Uterus (tissue), 2 donors: ENCODE results near the gene C13orf46.

Experiments
- CTCF ChIP-seq, 4 experiments: fragments of 200-600 bp in 2 of 4; fragments of 450-650 bp in 2 of 4; sonication (generic) in 2 of 4; IDR thresholded peaks; one replicate each; pipeline ENCODE4 v1.5.1; 2016 to 2019; ENCODE audit warnings: antibody characterized with exemption in 4 of 4, mild to moderate bottlenecking in 2 of 4, moderate library complexity in 1 of 4
- POLR2A ChIP-seq, 2 donors: fragments of 450-650 bp; IDR thresholded peaks; one replicate each; pipeline ENCODE4 v1.6.1; 2016; ENCODE audit warnings: antibody characterized with exemption in 2 of 2, mild to moderate bottlenecking in 1 of 2, moderate library complexity in 1 of 2

- no peak for TF ChIP-seq CTCF (IDR thresholded peaks at IDR 0.05)
- no peak for TF ChIP-seq POLR2A (IDR thresholded peaks at IDR 0.05)
These were observed 35.2 kb upstream of the C13orf46 start for GRCh38 chr13:114008964-114009589.
